Activated CD8-positive, alpha-beta T cell treated with anti-CD3 and anti-CD28 coated beads for 36 hours (primary cell): ENCODE measurements around the gene SETBP1. TPM values are rescaled to one million over a fixed set of nuclear protein-coding genes. Genes with fewer than 3 reads are reported as not detected.

ENCODE experiments used
- ATAC-seq: fragments of 200-7000 bp; cut with Tn5 transposase; one replicate; pipeline ENCODE4 v1.10.0; 2021; ENCODE audit warnings: mild to moderate bottlenecking, moderate library complexity
- CTCF ChIA-PET: fragments of 350-600 bp; sonication (Branson Sonifier 250); formaldehyde crosslinking; loops from one replicate; lab custom pipeline; 2021; ENCODE audit warnings: antibody characterized with exemption; lab: Charles Lee
- POLR2A ChIA-PET: fragments of 350-600 bp; sonication (Branson Sonifier 250); formaldehyde crosslinking; loops from one replicate; lab custom pipeline; 2021; ENCODE audit warnings: antibody characterized with exemption; lab: Charles Lee
- DNase-seq: peaks from one replicate; pipeline ENCODE4 v3.0.0-alpha.2; 2020
- H3K27ac Mint-ChIP-seq: one replicate; pipeline ENCODE4 v1.8.0; 2021; ENCODE audit warnings: mild to moderate bottlenecking, mixed read lengths
- H3K27me3 Mint-ChIP-seq: one replicate; pipeline ENCODE4 v1.8.0; 2021; ENCODE audit warnings: mixed read lengths
- H3K36me3 Mint-ChIP-seq: one replicate; pipeline ENCODE4 v1.8.0; 2021; ENCODE audit warnings: low read depth, mixed read lengths
- H3K4me1 Mint-ChIP-seq: one replicate; pipeline ENCODE4 v1.8.0; 2021; ENCODE audit warnings: low read depth, mixed read lengths
- H3K4me3 Mint-ChIP-seq: one replicate; pipeline ENCODE4 v1.8.0; 2021; ENCODE audit warnings: mild to moderate bottlenecking, moderate library complexity, mixed read lengths
- H3K9me3 Mint-ChIP-seq: one replicate; pipeline ENCODE4 v1.8.0; 2021; ENCODE audit warnings: mixed read lengths
- CTCF ChIP-seq: fragments of 200-600 bp; IDR thresholded peaks from one replicate; pipeline ENCODE4 v1.8.0; 2022; ENCODE audit warnings: antibody characterized with exemption, mild to moderate bottlenecking
- intact Hi-C: fragments of 100-400 bp; cut with micrococcal nuclease; formaldehyde crosslinking; loops from one replicate; pipeline ENCODE4 v1.10.0; 2022
- total RNA-seq, 2 experiments: library from RNA; stranded (reverse); gene quantifications; one replicate each; pipeline ENCODE4 v1.2.3, GENCODE V29; 2021

Gene SETBP1
- total RNA-seq, 2 experiments from 2014 or later: 10.2 to 10.4 TPM

GRCh38 chr18:44917216-44918141, 236.8 kb downstream of the SETBP1 start:
- no peak overlapping the region for H3K4me3 Mint-ChIP-seq
- no peaks in the 10 kb centered on the region for H3K4me1 Mint-ChIP-seq
- ChIA-PET POLR2A (no interaction called here), CTCF (no interaction called here)
- ATAC-seq: no peak
- H3K9me3 Mint-ChIP-seq: no peaks in the 10 kb centered on the region
- TF ChIP-seq CTCF: no peak
- DNase-seq: no peak
- H3K27ac Mint-ChIP-seq: no peak overlapping the region
- H3K36me3 Mint-ChIP-seq: no peaks in the 10 kb centered on the region
- H3K27me3 Mint-ChIP-seq: peaks cover 14% of the 10 kb centered on the region
- intact Hi-C loops: no loop called here

- ChIA-PET POLR2A (no interaction called here), CTCF (no interaction called here)
- Mint-ChIP-seq H3K36me3 (no peaks in the 10 kb centered on the region), H3K27ac (no peak overlapping the region), H3K9me3 (no peaks in the 10 kb centered on the region), H3K4me1 (no peaks in the 10 kb centered on the region), H3K4me3 (no peak overlapping the region), H3K27me3 (peaks cover 11% of the 10 kb centered on the region)
- ATAC-seq (no peak), DNase-seq (no peak)
- TF ChIP-seq CTCF: no peak
- intact Hi-C loops: no loop called here
Measured at GRCh38 chr18:44918142-44918476, 237.4 kb downstream of the SETBP1 start.

GRCh38 chr18:44920441-44920840, 239.8 kb downstream of the SETBP1 start:
- peaks cover 5% of the 10 kb centered on the region for H3K27me3 Mint-ChIP-seq
- H3K9me3 Mint-ChIP-seq: no peaks in the 10 kb centered on the region
- DNase-seq: no peak
- no peaks in the 10 kb centered on the region for H3K36me3 Mint-ChIP-seq
- no peaks in the 10 kb centered on the region for H3K4me1 Mint-ChIP-seq
- no peak overlapping the region for H3K27ac Mint-ChIP-seq
- intact Hi-C loops: no loop called here
- ATAC-seq: no peak
- TF ChIP-seq CTCF: no peak
- no peak overlapping the region for H3K4me3 Mint-ChIP-seq
- POLR2A ChIA-PET: no interaction called here
- CTCF ChIA-PET: no interaction called here

GRCh38 chr18:44921974-44922373, 241.3 kb downstream of the SETBP1 start:
- ATAC-seq (no peak), DNase-seq (no peak)
- no peaks in the 10 kb centered on the region for H3K4me1 Mint-ChIP-seq
- H3K4me3 Mint-ChIP-seq: no peak overlapping the region
- ChIA-PET POLR2A (no interaction called here), CTCF (no interaction called here)
- no peaks in the 10 kb centered on the region for H3K36me3 Mint-ChIP-seq
- no peaks in the 10 kb centered on the region for H3K9me3 Mint-ChIP-seq
- TF ChIP-seq CTCF: no peak
- peaks cover 5% of the 10 kb centered on the region for H3K27me3 Mint-ChIP-seq
- no peak overlapping the region for H3K27ac Mint-ChIP-seq
- intact Hi-C loops: no loop called here

GRCh38 chr18:44922968-44923367, 242.3 kb downstream of the SETBP1 start:
- no peak overlapping the region for H3K27ac Mint-ChIP-seq
- ChIA-PET CTCF (no interaction called here), POLR2A (no interaction called here)

More at GRCh38 chr18:44922968-44923367, 242.3 kb downstream of the SETBP1 start:
- DNase-seq (no peak), ATAC-seq (no peak)
- no peak for TF ChIP-seq CTCF
- Mint-ChIP-seq H3K9me3 (no peaks in the 10 kb centered on the region), H3K36me3 (no peaks in the 10 kb centered on the region), H3K4me3 (no peak overlapping the region), H3K27me3 (peaks cover 3% of the 10 kb centered on the region), H3K4me1 (no peaks in the 10 kb centered on the region)
- intact Hi-C loops: no loop called here
